Left lung (tissue), 10 donors: Measurements from ENCODE around the gene OR2L2. TPM values are rescaled to one million over a fixed set of nuclear protein-coding genes. Genes with fewer than 3 reads are reported as not detected.
"Not testable (repeated sequence)": the region's sequence is repeated elsewhere in the genome, so short reads cannot be mapped to it uniquely, and the experiment has no call there.

Experiments used
- ATAC-seq: fragments of 200-7000 bp; cut with Tn5 transposase; one replicate; pipeline ENCODE4 v1.9.1; 2020; ENCODE audit warnings: moderate library complexity
- DNase-seq, 4 donors: peaks; one replicate each; pipeline ENCODE4 v3.0.0-alpha.2; 2013 to 2020
- H3K27ac ChIP-seq, 2 donors: fragments of 200-600 bp; sonication (generic) in 1 of 2; one replicate each; pipeline versions ENCODE4 v1.5.0 to v1.8.0; 2020 to 2021
- H3K27me3 ChIP-seq, 2 donors: fragments of 200-600 bp; sonication (generic) in 1 of 2; one replicate each; pipeline versions ENCODE4 v1.5.0 to v1.8.0; 2020 to 2021
- H3K36me3 ChIP-seq, 2 donors: fragments of 200-600 bp; sonication (generic) in 1 of 2; one replicate each; pipeline versions ENCODE4 v1.5.0 to v1.8.0; 2020 to 2021
- H3K4me1 ChIP-seq, 2 donors: fragments of 200-600 bp; one replicate each; pipeline ENCODE4 v1.8.0; 2021
- H3K4me3 ChIP-seq, 2 donors: fragments of 200-600 bp; sonication (generic) in 1 of 2; one replicate each; pipeline versions ENCODE4 v1.5.0 to v1.8.0; 2020 to 2021; ENCODE audit warnings: mild to moderate bottlenecking in 1 of 2
- H3K9me3 ChIP-seq, 2 donors: fragments of 200-600 bp; sonication (generic) in 1 of 2; one replicate each; pipeline versions ENCODE4 v1.5.0 to v1.8.0; 2020 to 2021
- CTCF ChIP-seq, 2 donors: fragments of 200-600 bp; sonication (generic) in 1 of 2; IDR thresholded peaks; one replicate each; pipeline versions ENCODE4 v1.5.0 to v1.8.0; 2021; ENCODE audit warnings: antibody characterized with exemption in 2 of 2
- intact Hi-C, 2 donors: fragments of 100-400 bp; cut with DNase I; formaldehyde crosslinking; loops; one replicate each; pipeline versions ENCODE4 v1.11.2 to v1.14.2; 2022
- polyA plus RNA-seq, 6 donors: library from polyadenylated mRNA; unstranded; fragments of 120-200 nt; gene quantifications; one replicate each; pipeline ENCODE4 v1.2.1, GENCODE V29; 2013; ENCODE audit not compliant: insufficient read length in 6 of 6
- total RNA-seq, 2 donors: library from RNA; stranded (reverse); fragmentation: NEBNext Ultra II Directional; extraction: Animal tissue kit (Norgen Biotek cat#: 25700); gene quantifications; one replicate each; pipeline ENCODE4 v1.2.1, GENCODE V29; 2021
- donor health status: DM: no; HTN: yes; CAD: no.
- donor health status: DM: no; HTN: no; CAD: no.

OR2L2 gene
- total and polyA plus RNA-seq, 8 donors, result 0.04 to 0.09 (median 0.06) TPM; not detected in 2

- Histone ChIP-seq H3K27ac (no peak overlapping the region), H3K4me1 (no peaks in the 10 kb centered on the region), H3K27me3 (no peaks in the 10 kb centered on the region), H3K9me3 (peaks cover 0 to 4% of the 10 kb centered on the region in 2 donors), H3K36me3 (no peaks in the 10 kb centered on the region), H3K4me3 (no peak overlapping the region)
- no peak for TF ChIP-seq CTCF (IDR thresholded peaks at IDR 0.05)
- ATAC-seq, result no peak
- intact Hi-C loops, result no loop called here
- no peak for DNase-seq
Measured at GRCh38 chr1:248047008-248047407, 17.1 kb downstream of the OR2L2 start.

GRCh38 chr1:248054671-248055070 lies 24.8 kb downstream of the OR2L2 start:
- Histone ChIP-seq H3K27ac (no peak overlapping the region), H3K36me3 (no peaks in the 10 kb centered on the region), H3K27me3 (no peaks in the 10 kb centered on the region), H3K9me3 (peaks cover 0 to 29% of the 10 kb centered on the region in 2 donors), H3K4me1 (no peaks in the 10 kb centered on the region), H3K4me3 (no peak overlapping the region)
- intact Hi-C loops, result no loop called here
- DNase-seq (no peak), ATAC-seq (no peak)
- no peak for TF ChIP-seq CTCF (IDR thresholded peaks at IDR 0.05)

- TF ChIP-seq CTCF (IDR thresholded peaks at IDR 0.05), result no peak
Measured at GRCh38 chr1:248055261-248055660, 25.4 kb downstream of the OR2L2 start.

GRCh38 chr1:248065071-248065470 lies 35.2 kb downstream of the OR2L2 start:
- peaks cover 0 to 7% of the 10 kb centered on the region in 2 donors for H3K9me3 ChIP-seq
- DNase-seq (no peak), ATAC-seq (no peak)
- H3K4me1 ChIP-seq, result no peaks in the 10 kb centered on the region
- no peaks in the 10 kb centered on the region for H3K27me3 ChIP-seq
- no peak overlapping the region for H3K4me3 ChIP-seq
- no peaks in the 10 kb centered on the region for H3K36me3 ChIP-seq
- intact Hi-C loops, result no loop called here
- no peak overlapping the region for H3K27ac ChIP-seq
- no peak for TF ChIP-seq CTCF (IDR thresholded peaks at IDR 0.05)

More at GRCh38 chr1:248055261-248055660, 25.4 kb downstream of the OR2L2 start:
- no peak overlapping the region for H3K4me3 ChIP-seq
- intact Hi-C loops, result no loop called here
- DNase-seq (no peak), ATAC-seq (no peak)
- H3K9me3 ChIP-seq, result peaks cover 0 to 29% of the 10 kb centered on the region in 2 donors
- no peak overlapping the region for H3K27ac ChIP-seq
- H3K36me3 ChIP-seq, result no peaks in the 10 kb centered on the region
- no peaks in the 10 kb centered on the region for H3K27me3 ChIP-seq
- H3K4me1 ChIP-seq, result no peaks in the 10 kb centered on the region

- no peak overlapping the region for H3K27ac ChIP-seq
- no peak for TF ChIP-seq CTCF (IDR thresholded peaks at IDR 0.05)
Measured at GRCh38 chr1:248065604-248066003, 35.7 kb downstream of the OR2L2 start.

GRCh38 chr1:248083864-248084263 lies 54.0 kb downstream of the OR2L2 start:
- H3K4me1 ChIP-seq, H3K27me3 ChIP-seq, H3K4me3 ChIP-seq, ATAC-seq, H3K9me3 ChIP-seq, H3K36me3 ChIP-seq, intact Hi-C loops, H3K27ac ChIP-seq: not testable (repeated sequence)
- DNase-seq, result peak in 1 of 4 donors; percentile 58

More at GRCh38 chr1:248065604-248066003, 35.7 kb downstream of the OR2L2 start:
- DNase-seq (no peak), ATAC-seq (no peak)
- peaks cover 0 to 7% of the 10 kb centered on the region in 2 donors for H3K9me3 ChIP-seq
- no peak overlapping the region for H3K4me3 ChIP-seq
- no peaks in the 10 kb centered on the region for H3K4me1 ChIP-seq
- H3K36me3 ChIP-seq, result no peaks in the 10 kb centered on the region
- intact Hi-C loops, result no loop called here
- H3K27me3 ChIP-seq, result no peaks in the 10 kb centered on the region
